Ecto neural progenitor cell (in vitro differentiated cells): ENCODE measurements around the gene CD274.
"Not testable (repeated sequence)": the region's sequence is repeated elsewhere in the genome, so short reads cannot be mapped to it uniquely, and the experiment has no call there.

ENCODE experiments used
- DNase-seq: peaks from one replicate; pipeline ENCODE4 v3.0.0-alpha.2; 2018; ENCODE audit warnings: low spot score

CD274 gene

DNA sequence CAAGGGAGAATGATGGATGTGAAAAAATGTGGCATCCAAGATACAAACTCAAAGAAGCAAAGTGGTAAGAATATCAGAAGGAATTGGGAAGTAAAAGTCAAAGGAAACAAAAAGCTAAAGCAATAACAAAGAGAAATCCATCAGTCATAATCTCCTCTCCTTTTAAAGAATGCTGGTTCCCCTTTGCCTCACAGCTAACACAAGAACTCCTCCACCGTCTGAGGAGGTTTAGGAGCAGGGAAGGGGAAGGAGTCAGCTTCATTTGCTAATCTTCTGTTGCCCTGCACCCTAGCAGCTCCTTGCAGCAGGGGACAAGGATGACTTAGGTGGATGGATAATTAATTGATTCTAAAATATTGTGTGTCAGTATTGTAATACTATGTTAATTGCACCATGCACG lies 16.4 kb downstream of the CD274 start:
- DNase-seq: no peak

DNA sequence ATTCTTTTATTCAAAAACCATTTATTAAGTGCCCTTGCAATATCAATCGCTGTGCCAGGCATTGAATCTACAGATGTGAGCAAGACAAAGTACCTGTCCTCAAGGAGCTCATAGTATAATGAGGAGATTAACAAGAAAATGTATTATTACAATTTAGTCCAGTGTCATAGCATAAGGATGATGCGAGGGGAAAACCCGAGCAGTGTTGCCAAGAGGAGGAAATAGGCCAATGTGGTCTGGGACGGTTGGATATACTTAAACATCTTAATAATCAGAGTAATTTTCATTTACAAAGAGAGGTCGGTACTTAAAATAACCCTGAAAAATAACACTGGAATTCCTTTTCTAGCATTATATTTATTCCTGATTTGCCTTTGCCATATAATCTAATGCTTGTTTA lies 18.5 kb downstream of the CD274 start:
- no peak for DNase-seq

DNA sequence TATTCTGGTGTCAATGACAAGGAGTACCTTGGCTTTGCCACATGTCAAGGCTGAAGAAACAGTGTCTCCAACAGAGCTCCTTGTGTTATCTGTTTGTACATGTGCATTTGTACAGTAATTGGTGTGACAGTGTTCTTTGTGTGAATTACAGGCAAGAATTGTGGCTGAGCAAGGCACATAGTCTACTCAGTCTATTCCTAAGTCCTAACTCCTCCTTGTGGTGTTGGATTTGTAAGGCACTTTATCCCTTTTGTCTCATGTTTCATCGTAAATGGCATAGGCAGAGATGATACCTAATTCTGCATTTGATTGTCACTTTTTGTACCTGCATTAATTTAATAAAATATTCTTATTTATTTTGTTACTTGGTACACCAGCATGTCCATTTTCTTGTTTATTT lies 19.8 kb downstream of the CD274 start:
- no peak for DNase-seq

DNA sequence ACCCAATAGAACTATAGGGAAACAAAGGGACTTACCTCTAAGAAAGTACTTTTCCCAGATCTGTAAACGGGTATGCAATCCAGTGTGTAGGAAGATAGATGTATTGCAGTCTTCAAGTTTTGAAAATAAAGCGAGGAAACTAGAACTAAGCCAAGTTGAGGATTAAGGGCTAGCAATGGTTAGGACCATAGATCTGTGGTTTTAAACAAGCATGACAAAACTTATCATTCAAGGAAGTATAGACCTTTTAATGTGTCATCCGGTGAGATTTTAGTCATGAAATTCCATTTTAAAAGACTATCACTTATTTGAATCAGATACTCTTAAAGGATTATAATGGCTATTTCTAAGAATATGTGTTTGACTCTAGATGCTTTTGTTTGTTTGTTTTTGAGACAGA lies 20.5 kb downstream of the CD274 start:
- no peak for DNase-seq

DNA sequence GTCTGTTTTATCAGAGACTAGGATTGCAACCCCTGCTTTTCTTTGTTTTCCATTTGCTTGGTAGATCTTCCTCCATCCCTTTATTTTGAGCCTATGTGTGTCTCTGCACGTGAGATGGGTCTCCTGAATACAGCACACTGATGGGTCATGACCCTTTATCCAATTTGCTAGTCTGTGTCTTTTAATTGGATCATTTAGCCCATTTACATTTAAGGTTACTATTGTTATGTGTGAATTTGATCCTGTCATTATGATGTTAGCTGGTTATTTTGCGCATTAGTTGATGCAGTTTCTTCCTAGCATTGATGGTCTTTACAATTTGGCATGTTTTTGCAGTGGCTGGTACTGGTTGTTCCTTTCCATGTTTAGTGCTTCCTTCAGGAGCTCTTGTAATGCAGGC lies 25.3 kb downstream of the CD274 start:
- DNase-seq: not testable (repeated sequence)

DNA sequence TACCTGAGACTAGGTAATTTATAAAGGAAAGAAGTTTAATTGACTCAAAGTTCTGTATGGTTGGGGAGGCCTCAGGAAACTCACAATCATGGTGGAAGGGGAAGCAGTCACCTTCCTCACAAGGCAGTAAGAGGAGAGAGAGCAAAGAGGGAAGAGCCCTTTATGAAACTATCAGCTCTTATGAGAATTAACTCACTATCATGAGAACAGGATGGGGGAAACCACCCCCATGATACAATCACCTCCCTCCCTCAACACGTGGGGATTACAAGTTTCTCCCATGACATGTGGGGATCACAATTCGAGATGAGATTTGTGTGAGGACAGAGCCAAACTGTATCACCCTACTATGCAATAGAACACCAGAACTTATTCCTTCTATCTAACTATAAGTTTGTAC lies 27.9 kb downstream of the CD274 start:
- no peak for DNase-seq

DNA sequence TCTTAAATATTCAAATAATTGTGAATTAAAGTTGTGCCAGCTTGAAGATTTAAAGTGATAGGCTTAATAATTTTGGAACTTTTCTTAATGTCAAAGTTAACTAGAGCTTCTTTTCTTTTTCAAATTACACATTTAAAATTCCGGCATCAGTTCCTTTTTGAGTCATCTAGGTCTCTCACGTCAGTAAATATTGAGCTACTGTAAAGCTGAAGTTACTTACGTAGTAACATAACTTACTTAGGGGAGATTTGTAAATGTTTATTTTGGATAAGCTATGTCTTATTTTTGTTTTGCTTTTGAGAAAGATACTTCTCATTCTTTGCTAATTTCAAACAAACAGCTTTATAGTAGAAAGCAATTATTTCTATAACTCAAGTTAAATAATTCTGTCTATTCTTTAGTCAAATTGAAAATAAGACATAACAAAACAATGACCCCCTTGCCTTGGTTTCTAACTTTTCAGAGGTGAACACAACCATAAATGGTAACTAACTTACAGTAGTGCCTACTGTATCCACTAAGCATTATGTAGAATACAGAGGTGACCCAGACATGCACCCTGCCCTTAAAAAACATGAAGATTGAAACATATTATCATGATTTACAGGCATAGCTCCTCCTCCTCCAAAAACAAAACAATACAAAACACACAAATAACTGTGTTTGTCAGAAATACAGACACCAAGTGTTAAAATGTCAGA lies 29.8 kb downstream of the CD274 start:
- DNase-seq: no peak

DNA sequence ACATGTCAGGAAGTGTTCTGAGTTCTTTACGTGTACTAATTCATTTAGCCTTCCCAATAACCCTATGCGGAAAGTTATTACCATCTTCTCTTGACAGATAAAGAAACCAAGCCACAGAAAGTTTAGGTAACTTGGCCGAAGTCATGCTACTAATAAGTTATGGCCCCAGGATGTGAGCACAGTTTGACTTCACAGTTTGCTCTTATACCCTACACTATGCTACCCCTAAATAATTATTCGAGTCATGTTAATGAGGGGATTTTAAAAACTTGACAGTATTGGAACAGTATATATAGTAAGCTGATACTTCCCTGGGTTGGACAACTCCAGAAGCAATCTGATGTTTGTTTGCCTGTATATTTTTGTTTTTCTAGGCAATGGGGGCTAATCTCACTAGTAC lies 30.6 kb downstream of the CD274 start:
- no peak for DNase-seq

DNA sequence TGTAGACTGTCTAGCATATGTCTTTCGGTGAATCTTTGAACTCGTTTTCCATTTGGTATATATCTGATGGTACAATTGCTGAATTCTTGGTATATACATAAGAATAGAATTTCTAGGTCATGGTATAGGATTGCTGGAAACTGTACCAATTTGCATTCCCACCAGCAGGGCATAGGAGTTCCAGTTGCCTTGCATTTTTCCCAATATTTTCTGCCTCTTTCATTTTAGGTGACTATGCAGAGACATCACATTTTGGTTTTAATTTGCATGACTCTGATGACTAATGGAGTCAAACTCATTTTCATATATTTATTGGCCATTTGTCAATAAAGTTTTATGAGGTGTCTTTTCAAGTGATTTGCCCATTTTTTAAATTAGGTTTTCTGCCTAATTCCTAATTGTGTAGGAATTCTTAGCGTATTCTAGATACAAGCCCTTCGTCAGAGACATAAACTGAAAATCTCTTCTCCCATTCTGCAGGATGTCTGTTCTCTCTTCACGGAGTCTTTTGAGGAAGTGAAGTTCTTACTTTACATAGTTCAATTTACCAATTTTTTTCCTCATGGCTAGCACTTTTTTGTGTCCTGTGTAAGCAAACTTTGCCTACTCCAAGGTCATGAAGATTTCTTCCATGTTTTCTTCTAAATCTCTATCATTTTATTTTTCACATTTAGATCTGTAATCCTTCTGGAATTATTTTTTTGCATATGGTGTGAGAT lies 31.1 kb downstream of the CD274 start:
- no peak for DNase-seq

DNA sequence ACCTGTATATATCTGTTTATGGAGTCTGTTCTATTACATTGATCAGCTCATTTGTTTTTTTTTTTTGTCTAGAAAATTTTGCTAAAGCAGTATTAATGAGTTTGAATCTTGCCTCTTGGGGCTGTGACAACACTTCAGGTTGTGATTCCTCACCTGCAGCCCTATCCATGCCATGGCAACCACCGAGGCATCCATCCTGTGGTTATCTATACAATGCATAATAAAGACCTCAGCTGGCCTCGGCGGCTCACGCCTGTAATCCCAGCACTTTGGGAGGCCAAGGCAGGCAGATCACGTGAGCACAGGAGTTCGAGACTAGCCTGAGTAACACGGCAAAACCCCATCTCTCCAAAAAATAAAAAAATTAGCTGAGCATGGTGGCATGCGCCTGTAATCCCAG lies 31.9 kb downstream of the CD274 start:
- DNase-seq: no peak

DNA sequence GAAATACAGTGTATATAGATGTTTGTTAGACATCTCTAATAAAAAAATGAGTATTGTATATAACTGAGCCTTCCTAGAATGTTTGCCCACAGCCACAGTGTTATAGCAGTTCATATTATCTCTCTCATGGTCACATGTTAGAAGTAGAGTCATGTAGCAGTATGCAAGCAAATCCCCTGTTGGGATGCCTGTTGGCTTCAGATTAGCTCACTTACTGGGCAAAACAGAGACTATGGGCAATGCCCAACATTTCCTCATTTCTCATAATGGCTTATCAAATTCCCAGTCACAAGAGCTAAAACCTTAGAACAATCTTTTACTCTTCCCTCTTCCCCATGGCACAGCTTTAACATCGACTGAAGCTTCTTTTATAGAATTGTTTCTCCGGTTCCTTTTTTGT lies 33.0 kb downstream of the CD274 start:
- no peak for DNase-seq

DNA sequence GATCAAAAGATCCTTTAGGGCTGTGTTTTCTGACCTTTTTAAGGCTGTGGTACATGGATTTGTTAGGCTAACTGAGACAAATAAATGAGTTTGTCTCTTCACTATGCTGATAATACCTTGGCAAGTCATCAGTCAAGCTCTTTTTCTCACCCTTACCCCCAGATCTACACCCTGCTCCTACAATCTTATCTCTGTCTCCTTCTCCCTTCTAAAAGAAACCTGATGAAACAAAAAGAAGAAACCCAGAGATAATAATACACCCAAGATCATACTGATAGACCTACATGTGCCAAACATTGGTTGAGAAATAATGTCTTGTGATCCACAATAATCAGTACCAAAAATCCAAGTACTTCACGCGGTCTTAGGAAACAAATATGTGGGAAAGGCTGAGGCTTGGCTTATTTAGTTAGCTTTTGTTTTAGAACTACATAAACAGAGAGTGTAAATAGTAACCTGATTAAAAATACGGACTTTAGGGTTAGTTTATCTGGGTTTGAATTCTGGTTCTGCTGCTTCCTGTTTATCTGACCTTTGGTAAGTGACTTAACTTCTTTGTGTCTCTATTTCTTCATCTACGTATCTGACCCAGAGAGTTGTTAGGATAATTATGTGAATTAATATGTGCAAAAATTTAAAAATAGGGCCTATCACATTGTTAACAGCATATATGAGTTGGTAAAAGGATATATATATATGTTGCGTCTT lies 35.2 kb downstream of the CD274 start:
- DNase-seq: no peak

DNA sequence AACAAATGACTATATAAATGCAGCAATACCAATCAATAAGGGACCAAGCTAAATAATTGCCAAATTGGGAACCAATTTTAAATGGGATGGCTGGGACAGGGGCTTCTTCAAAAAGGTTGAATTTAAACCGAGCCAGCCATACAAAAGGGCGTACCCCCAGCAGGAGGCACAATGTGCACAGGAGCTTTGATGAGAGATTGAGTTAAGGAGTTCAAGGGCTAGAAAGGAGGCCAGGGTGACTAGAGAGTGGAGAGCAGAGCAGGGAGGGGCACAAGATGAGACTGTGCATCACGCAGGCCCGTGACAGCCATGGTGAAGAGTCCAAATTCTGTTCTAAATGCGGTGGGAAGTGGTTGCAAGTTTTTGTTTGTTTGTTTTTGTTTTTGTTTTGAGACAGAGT lies 36.6 kb downstream of the CD274 start:
- DNase-seq: no peak

DNA sequence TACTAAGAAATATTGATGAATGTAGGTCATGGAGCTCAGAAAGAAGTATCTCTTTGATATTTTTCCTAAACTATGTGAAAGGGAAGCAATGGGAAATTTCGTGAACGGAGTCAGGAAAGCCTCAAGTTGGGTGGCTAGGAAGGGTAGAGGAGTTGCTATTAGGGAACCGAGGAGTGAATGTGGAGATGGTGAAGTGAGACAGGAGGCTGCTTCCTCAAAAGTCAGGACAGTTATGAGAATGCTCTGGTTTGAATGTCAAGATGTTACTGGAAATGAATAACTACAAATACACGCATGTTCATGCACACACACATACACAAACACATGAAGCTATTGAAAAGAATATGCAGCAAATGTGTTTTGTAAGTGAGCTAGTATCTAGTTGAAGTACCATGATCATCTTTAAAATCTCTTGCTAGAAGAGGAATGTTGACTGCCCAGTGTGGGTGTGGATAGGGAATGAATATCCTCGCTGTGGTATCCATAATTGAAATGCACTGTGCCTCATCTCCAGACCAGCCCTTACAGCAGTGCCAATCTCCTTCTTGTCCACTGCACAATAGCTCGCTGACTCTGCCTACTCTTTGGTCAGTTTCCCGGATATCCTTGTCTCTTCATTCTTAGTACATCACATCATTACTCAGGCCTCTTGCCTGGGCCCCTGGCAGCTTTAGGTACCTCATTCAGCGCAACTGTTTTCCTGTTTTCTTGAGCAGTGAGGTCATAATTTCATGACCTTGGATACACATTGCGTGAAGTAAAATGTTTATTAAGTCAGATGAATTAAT lies 38.1 kb downstream of the CD274 start:
- no peak for DNase-seq

DNA sequence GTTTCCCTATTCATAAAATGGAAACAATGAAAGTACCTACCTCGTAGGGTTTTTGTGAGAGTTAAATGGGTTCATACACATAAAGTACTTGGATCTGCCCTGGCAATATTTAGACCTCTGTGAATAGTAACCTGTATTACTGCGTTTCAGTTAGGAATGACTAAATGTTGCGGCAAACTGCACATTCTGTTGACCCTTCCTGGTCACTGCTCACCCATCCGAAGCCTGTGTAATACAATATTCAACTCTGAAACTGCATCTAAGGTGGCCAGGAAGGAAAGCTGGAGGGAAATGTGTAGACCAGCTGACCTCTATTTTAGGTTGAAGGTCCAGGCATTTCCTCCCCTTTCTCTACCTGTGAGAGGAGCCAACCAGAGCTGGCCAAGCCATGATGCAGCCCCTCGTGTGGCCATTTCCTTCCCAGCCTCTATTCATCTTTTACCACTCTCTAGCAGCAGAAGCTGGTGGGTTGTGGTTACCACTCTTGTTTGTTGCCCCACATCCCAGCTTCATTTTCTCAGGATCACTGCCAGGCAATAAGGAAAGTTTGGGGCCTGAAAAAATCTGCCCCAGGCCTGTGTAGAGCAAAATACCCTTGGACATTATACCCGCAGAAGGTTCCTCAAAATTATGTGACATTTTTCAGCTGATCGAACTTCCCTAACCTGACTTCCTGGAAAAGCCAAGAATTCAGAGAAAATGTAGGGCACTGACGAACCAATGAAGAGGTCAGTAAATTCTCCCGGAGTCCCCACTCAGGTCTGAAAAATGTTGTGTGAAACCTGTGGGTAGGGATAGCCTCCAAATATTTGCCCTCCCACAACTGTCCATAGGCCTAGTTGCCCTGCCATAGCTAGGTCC lies 39.5 kb downstream of the CD274 start:
- DNase-seq: no peak

DNA sequence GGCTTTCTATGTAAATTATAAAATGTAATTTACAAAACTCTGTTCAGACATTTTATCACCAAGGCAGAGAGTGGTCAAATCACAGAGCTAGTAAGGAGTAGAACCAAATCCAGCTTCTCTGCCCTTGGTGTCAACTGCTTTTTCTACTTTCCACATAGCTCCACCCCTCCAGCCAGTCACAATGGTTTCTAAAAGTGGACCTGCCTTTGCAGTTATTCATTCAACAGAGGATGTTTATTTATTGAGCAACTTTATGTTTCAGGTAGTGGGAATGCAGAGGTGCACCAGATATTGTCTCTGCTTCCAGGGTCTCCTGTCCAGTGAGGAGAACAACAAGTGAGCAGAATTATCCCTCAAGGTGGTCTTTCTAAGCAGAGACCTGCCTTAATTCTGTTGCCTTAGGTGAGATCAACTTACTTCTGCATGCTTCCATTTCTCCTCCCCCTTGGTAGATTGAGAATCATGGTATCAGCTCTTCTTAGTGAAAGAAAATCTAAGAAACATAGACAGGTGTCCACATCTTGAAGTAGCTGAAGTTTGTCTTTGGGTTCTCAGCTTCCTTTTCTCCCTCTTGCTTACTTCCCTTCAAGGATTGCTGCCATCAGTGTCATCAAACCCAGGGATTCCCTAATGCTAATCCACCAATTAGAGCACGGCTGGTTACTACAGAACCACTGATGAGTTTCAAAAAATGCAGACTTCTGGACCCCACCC lies 42.8 kb downstream of the CD274 start:
- no peak for DNase-seq

DNA sequence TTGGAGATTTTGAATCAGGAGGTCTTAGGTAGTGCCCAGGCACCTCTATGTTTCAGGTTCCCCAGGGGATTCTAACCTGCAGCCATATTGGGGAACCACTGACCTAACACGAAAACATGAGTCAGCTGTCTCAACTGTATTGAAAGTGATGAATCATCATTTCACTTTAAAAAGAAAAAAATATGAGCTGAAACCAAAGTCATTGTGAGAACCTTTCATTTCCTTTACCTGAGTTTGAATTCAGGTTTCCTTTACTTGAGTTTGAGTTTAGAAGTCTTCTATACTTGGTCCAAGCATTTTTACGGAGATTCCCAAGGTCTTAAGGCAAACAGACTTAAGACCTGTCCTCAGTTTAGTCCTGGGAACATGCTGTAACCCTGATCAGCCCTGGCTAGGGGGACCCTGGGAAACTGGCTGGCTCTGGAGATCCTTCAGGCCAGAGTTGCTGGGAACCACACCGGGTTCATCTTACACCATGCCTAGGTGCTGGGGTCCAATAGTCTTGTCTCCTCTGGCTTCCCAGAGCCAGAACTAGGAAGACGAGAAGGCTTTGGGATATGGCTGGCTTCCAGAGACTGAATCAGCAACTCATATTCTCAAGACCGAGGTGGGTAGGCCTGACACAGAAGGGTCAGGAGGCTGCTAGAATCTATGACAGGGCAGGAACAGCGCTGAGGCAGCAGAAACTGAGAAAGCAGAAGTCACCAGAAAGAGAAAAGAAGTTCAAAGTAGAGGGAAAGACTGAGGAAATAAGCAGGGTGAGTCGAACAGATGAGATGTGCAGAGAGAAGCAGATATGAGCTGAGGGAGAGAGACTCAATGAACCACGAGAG lies 43.6 kb downstream of the CD274 start:
- DNase-seq: no peak

DNA sequence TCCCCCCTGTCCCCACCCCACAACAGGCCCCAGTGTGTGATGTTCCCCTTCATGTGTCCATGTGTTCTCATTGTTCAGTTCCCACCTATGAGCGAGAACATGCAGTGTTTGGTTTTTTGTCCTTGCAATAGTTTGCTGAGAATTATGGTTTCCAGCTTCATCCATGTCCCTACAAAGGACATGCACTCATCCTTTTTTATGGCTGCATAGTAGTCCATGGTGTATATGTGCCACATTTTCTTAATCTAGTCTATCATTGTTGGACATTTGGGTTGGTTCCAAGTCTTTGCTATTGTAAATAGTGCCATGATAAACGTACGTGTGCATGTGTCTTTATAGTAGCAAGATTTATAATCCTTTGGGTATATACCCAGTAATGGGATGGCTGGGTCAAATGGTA lies 44.4 kb downstream of the CD274 start:
- DNase-seq: not testable (repeated sequence)

DNA sequence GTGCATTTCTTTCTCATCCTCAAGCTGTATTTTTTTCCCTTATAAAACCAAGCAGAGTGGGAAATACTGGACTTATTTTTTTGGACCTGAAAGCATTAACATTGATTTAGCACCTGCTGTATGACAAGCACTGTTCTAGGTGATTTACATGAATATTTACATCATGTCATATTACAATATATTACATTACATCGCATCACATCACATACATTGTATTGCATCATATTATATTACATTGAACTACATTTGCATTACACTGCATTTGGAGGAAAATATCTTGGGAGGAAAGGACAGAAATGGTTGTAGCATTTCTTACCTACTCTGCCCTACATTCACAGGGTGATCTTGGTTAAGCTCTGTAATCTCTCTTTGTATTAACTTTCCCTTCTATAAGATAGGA lies 48.8 kb downstream of the CD274 start:
- no peak for DNase-seq

DNA sequence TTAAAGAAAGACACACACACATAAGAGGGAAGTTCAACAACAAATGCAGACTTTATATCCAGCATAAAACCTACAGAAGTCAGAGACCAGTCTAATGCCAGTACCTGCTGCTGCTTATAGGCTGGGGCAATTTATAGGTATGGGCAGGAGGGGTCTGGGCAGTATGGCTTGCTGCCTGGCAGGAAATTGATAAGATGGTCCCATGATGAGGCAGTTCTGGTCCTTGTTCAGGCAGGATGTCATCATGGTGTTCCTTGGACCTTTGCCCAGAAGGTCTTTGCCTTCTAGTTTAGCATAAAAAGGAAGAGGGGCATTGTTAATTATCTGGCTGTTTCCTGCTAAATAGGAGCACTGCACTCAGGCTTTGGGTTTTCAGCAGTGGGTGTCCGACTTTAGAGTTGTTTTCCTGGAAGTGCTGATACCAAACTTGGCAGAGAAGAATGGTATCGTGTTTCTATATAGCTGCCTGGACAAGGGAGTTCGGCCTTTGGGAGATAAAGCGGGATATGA lies 49.6 kb downstream of the CD274 start:
- DNase-seq: no peak
